CD4-positive, alpha-beta T cell treated with Interferon gamma for 1 hour (primary cell): Measurements from ENCODE around the gene KPNA5.
"Not testable (repeated sequence)": the region's sequence is repeated elsewhere in the genome, so short reads cannot be mapped to it uniquely, and the experiment has no call there.

Source experiments
- DNase-seq: peaks from one replicate; pipeline ENCODE4 v3.0.0-alpha.2; 2020

Gene KPNA5

DNA sequence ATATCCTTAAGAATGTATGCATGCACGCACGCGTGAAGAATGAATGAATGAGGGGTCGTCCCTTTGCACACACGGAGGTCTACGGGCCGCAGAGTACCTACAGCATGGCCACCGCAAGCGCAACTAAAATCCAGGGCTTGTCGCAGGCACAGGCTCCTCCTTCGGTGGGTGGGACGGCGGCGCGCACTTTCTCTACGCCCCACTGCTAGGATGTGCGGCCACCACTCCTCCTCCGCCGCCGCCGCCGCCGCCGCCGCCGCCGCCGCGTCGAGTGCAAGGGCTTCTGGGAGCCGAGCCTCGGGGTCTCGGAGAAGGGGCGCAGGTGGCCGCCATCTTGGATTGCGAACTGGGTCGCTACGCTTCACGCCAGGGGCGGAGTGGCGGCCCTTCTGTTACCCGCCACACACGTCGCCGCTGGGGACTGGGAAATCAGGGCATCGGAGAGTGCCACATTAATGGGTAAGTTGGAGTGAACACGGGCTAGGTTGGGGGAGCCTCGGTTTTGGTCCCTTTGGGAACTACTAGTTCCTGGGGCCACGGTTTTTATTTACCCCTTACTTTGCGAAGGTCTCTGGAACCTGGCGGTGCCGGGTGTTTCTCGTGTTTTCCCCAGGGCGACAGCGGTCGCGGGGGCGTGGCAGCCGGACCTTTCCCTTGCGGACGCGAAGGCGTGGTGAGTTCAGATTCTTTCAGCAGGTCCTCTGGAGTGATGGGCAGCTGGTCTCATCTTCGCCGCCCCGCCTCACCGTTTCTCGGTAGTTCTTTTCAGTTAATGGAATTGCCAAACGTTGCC is at the start of gene KPNA5:
Gene KPNA5 (plus strand): TSS at position 332 of the 793 bp plus-strand sequence. CDS start 124 bp downstream, at position 456.
- peak; percentile 89 for DNase-seq

DNA sequence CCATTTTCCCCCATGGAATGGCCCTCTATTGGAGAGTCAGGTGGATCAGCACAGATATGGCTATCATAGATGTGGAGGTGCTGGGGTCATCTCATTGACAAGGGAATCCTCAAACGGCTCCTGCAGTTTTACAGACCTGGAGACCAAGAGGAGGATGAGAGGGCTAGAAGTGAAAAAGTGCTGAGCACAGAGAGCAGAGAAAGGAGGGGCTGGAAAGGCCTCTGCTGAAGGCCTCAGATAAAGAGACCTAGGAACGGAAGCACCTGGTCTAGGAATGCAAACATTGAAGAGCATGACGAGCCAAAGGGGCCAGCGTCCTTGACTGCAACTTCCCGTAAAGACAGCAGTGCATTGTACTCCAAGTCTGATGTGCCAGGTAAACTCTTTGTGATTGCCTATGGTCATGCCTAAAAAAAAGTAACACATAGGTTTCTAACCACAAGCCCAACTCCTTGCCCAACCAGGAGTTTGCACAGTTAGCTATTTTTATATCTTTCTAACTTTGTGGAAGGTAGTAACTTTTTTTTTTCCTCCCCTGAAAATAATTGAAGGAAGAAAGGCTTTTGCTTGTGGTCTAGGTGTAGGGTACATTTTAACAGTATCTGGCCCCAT is 49.5 kb upstream of the KPNA5 start:
- no peak for DNase-seq

DNA sequence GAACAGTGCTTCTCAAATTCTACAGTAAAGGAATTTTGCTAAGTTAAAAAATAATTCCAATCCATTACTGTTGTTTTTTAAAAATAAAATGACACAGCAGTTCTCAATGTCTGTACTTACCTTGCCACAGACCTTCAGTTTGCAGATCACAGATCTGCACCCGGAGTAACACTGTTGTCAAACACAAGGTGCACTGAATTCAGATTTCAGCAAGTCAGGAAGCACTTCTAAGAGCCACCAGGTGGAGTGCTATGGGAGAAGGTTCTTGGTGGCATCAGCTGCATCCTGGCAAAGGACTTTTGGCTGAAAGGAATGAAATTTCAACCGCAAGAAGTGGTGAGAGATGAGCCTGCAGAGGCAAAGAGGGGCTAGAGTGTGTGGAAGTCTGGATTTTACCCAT is 47.3 kb upstream of the KPNA5 start:
- no peak for DNase-seq

DNA sequence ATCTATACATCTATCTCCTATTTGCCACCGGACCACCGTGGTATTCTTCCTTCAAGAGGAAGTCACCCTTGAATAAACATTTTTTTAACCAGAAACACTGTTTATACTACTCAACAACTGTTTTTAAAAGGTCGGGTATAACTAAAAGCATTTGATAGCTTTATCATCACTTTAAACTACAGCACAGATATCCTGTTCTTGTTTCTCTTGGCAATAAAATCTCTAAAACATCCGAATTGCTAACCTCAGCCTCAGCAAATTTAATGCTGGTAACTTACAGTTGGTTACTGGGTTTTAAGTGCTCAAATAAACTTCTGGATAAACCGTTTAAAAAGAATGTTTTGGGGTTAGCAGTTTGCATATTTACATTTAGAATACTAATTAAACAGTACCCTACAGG is 32.9 kb upstream of the KPNA5 start:
- no peak for DNase-seq

DNA sequence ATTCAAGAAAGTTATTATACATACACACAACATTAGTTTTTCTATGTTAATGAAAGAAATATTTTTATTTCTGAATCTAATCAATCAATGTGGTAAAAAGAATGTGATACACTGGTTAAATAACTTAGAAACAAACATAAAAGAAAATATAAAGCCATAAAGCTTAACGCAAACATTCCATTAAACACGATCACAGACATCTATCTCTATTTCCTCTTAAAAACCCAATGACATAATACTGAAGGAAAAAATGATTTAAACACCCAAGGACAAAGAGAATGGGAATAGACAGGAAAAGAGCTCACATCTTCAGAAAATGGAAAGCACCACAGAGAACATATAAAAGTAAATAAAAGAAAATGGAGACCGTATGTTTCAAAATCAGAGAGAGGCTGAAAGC is 31.9 kb upstream of the KPNA5 start:
- DNase-seq: no peak

DNA sequence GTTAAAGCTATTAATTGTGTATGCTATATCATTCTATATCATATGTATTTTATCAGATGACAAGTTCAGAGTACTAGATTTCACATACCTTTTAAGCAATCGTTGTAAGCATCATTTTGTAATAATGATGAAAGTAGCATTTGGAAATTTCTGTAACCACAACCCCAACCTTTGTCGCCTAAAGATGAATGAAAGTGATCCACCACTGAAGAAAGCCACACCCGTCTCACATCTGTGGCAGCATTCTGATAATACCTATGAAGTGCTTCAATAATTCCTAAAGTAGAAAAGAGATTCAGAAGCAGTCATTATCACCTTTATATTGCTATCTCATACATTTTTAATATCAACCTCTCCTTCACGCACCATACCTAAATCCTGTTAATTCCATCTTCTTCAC is 29.1 kb upstream of the KPNA5 start:
- DNase-seq: no peak

DNA sequence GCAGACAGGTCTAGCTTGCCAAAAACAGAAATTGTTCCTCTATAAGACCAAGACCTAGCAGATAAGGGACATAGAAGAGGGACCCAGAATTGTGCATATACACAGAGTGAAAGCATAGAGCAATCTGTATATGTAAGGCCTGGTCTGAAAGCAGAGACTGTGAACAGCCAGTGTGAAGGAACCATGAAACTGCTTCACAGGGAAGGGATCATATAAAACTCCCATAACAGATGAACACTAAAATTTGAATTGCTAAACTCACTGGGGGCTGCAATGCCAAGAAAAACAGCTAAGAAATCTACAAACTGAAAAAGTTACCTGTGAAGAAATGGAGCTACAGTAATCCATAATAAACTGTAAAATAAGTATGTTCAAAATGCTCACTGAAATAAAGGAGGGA is 19.4 kb upstream of the KPNA5 start:
- DNase-seq: no peak

DNA sequence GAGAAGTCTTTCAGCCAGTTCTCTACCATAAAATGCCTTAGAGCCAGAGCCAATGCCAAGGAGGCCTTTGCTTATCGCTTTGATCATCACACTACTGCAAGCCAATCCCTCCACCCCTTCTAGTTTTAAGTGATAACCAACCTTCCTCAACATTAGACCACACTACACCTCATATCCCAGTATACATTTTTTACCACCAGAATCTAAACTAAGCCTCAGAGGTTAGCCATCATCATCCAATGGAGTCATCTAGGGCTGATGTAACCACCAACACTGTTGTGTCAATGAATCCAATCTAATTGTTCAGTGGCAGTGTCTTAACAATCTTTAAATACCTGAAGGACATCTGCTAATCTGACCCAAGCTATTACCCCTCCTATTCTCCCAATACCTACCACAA is 18.8 kb upstream of the KPNA5 start:
- no peak for DNase-seq

DNA sequence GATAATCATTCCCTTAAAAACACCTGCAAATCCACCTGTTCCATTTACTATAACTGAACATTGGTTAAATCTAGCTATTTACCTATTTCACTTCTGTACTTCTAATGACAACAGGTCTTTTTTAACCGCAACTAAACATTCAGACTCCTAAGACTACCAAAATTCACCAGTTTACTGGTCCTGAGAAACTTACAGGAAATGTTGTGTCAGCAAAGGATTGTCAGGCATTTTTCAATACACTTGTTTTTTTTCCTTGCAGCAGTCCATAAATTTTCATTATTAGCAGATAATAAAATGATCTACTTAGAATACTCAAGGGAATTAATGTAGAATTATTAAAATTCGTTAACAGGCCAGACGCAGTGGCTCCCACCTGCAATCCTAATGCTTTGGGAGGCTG is 17.7 kb upstream of the KPNA5 start:
- DNase-seq: no peak

DNA sequence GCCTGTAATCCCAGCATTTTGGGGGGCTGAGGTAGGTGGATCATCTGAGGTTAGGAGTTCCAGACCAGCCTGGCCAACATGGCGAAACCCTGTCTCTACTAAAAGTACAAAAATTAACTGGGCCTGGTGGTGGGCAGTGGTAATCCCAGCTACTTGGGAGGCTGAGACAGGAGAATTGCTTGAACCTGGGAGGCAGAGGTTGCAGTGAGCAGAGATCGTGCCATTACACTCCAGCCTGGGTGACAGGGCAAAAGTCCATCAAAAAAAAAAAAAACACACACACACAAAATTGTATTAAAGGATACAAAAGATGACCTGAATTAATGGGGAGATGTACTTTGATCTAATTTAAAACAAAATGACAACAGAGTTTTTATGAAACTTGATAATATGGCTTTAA is 16.8 kb upstream of the KPNA5 start:
- not testable (repeated sequence) for DNase-seq

DNA sequence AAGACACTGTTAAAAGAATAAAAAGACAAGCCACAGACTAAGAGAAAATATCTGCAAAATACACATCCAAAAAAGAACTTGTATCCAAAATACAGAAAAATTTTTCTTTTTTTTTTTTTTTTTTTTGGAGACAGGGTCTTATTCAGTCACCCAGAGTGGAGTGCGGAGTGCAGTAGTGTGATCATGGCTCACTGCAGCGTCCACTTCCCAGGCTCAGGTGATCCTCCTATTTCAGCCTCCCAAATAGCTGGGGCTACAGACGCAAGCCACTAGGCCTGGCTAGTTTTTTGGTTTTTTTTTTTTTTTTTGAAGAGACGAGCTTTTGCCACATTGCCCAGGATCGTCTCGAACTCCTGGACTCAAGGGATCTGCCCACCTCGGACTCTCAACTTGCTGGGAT is 15.5 kb upstream of the KPNA5 start:
- no peak for DNase-seq

DNA sequence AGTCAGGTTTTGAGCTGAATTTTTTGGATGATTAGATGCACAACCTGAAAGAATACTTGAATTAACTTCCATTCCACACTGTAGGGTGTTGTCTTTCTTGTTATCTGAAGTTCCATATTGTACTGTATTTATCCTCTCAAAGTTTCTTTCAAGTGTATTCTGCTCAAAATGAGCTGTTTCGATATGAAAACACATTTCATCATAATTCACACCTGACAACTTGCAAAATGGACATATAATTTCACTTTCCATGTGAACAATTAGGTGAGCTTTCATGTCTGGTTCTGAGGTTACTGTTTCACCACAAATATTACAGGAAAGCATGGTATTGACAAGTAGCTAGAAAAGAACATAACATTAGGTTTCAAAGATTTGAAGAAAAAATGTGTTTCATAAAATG is 14.1 kb upstream of the KPNA5 start:
- DNase-seq: no peak

DNA sequence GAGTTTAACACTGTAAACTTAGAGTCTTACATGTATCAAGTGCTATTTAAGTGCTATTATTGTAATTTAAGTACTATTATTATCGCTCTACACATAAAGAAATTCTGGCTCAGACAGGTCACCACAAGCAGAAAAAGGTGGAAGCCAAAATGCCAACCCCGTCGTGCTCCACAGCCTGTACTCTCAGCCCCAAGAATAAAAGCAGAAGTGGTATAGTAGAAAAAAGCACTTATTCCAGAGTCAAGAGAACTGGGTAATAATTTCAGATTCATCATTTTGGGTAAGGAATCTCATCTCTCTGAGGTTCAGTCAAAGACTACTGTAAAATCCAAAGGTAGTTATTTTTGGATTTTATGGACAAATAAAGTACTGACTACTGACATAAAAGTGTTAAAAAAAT is 13.4 kb upstream of the KPNA5 start:
- DNase-seq: no peak

DNA sequence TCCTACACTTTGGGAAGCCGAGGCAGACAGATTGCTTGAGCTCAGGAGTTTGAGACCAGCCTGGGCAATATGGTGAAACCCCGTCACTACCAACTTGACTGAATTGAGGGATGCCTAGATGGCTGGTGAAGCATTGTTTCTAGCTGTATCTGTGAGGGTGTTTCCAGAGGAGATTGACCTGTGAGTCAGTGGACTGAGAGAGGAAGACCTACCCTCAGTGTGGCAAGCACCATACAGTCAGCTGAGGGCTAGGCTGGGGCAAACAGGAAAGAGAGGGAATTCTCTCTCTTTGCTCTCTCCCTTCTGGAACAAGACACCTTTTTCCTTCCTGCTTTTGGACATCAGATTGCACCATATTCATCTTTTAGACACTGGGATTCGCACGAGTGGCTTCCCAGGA is 8.7 kb upstream of the KPNA5 start:
- no peak for DNase-seq

DNA sequence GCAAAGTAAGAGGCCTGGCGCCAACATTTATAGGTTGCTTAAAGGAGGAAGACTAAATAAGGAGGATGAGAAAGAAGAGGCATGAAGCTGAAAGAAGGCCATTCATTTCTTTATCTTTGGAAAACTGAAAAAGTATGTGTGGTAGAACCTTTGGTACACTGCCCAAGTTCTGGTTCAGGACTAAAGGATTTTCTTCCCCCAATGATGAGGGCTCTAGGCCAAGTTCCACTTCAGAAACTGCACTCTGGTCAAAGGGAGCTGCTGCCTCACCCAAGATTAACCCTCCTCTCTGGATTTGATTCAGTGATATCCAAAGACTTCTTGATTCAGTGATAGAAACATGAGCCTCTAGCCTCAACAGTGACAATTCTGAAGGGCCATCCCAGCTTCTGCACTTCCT is 5.0 kb upstream of the KPNA5 start:
- DNase-seq: no peak

DNA sequence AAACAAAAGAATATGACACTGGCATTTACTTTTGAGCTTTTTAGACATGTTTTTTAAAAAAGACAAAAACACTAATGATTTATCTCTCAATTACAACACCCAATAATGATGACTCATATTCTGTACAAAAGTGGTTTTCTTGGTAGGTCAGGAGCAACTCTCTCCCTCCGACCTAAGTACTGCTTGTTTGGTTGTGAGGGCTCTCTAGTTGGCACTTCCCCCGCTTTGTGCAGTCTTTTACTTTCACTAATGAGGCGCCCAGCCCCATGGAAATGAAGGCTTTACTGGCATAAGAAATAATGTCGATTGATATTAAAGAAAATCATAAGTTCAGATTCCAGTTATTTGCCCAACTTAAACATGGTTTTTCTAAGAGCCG is 1.3 kb downstream of the KPNA5 start:
- DNase-seq: peak; percentile 22

DNA sequence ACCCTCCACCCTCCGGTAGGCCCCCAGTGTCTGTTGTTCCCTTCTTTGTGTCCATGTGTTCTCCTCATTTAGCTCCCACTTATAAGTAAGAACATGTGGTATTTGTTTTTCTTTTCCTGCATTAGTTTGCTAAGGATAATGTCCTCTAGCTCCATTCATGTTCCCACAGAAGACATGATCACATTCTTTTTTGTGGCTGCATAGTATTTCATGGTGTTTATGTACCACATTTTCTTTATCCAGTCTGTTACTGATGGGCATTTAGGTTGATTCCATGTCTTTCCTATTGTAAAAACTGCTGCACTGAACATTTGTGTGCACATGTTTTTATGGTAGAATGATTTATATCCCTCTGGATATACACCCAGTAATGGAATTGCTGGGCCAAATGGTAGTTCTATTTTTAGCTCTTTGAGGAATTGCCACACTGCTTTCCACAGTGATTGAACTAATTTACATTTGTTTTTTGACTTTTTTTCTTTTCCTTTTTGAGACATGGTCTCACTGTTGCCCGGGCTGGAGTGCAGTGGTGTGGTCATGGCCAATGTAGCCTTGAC is 4.5 kb downstream of the KPNA5 start:
- DNase-seq: no peak

DNA sequence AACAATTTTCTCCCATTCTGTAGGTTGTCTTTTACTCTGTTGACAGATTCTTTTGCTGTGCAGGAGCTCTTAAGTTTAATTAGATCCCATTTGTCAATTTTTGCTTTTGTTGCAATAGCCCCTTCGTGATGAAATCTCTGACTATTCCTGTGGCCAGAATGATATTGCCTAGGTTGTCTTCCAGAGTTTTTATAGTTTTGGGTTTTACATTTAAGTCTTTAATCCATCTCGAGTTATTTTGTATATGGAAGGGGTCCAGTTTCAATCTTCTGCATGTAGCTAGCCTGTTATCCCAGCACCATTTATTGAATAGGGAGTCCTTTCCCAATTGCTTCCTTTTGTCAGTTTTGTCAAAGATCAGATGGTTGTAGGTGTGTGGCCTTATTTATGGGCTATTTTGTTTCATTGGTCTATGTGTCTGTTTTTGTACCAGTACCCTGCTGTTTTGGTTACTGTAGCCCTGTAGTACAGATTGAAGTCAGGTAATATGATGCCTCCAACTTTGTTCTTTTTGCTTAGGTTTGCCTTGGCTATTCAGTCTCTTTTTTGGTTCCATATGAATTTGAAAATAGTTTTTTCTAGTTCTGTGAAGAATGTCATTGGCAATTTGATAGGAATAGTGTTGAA is 5.6 kb downstream of the KPNA5 start:
- not testable (repeated sequence) for DNase-seq

DNA sequence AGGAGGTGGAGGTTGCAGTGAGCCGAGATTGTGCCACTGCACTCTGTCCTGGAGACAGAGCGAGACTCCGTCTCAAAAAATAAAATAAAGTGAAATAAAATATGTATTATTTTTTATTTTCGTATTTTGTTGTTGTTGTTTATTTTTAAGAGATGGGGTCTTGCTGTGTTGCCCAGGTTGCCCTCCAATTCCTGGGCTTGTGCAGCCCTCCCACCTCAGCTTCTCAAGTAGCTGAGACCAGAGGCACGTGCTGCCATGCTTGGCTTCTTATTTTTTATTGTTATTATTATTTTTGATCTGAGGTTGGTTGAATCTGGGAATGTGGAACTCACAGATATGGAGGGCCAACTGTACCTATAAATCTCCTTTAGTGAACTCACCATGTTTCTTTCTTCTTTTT is 10.1 kb downstream of the KPNA5 start:
- DNase-seq: no peak

DNA sequence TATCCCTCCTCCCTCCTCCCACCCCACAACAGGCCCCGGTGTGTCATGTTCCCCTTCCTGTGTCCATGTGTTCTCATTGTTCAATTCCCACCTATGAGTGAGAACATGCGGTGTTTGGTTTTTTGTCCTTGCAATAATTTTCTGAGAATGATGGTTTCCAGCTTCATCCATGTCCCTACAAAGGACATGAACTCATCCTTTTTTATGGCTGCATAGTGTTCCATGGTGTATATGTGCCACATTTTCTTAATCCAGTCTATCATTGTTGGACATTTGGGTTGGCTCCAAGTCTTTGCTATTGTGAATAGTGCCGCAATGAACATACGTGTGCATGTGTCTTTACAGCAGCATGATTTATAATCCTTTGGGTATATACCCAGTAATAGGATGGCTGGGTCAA is 11.9 kb downstream of the KPNA5 start:
- DNase-seq: not testable (repeated sequence)

DNA sequence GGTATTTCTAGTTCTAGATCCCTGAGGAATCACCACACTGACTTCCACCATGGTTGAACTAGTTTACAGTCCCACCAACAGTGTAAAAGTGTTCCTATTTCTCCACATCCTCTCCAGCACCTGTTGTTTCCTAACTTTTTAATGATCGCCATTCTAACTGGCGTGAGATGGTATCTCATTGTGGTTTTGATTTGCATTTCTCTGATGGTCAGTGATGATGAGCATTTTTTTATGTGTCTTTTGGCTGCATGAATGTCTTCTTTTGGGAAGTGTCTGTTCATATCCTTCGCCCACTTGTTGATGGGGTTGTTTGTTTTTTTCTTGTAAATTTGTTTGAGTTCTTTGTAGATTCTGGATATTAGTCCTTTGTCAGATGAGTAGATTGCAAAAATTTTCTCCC is 12.3 kb downstream of the KPNA5 start:
- DNase-seq: not testable (repeated sequence)

DNA sequence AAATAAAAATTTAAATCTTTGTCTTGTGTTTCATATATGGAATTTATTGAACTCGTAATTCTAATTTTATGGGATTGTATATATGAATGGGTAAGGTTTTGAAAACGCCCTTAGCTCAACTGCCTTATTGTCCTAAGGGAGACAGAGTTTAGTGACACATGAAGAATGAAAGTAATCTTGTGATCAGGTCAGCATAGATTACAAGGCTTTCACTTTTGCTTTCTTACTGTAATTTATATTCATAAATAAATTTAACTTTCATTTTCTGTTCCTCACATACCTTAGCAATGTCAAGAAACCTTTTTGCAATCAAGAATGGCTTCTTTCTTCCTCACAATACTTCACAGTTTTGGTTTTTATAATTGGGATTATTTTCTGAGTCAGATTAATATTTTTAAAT is 14.4 kb downstream of the KPNA5 start:
- DNase-seq: no peak

DNA sequence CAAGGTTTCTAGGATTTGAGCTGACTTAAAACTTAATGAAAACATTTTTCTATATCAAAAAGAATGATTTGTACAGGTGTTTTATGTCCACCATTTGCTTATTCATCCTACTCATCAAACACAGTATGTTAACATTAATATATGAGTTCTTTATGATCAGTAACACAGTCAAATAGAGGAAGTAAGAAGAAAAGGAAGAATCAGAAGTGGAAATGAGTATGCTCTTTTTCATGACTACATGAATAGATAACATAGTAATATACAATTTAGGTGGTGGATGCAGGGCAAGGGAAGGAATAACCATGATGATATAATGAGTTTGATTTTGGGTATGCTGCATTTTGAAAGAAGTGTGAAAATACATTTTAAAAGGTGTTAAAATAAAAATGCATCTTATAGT is 16.5 kb downstream of the KPNA5 start:
- no peak for DNase-seq

DNA sequence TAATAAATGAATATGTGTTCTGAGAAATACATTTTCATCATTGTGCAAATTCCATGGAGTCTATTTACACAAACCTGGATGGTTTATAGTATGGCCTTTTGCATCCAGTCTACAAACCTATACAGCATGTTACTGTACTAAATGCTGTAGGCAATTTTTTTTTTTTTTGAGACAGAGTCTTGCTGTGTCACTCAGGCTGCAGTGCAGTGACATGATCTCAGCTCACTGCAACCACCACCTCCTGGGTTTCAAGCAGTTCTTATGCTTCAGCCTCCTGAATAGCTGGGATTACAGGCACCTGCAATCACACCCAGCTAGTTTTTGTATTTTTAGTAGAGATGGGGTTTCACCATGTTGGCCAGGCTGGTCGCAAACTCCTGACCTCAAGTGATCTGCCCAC is 22.9 kb downstream of the KPNA5 start:
- DNase-seq: not testable (repeated sequence)
